H1 (cell line): Measurements from ENCODE around the gene KRT24. TPM values are rescaled to one million over a fixed set of nuclear protein-coding genes. Genes with fewer than 3 reads are reported as not detected.

ENCODE experiments used
- CTCF ChIA-PET: fragments of 300-600 bp; sonication (Branson Sonifier 250); formaldehyde crosslinking; loops from one replicate; lab custom pipeline; 2021; ENCODE audit not compliant: partially characterized antibody; lab: Charles Lee
- POLR2A ChIA-PET: fragments of 300-600 bp; sonication (Branson Sonifier 250); formaldehyde crosslinking; loops from one replicate; lab custom pipeline; 2021; ENCODE audit warnings: inconsistent platforms; ENCODE audit not compliant: partially characterized antibody; lab: Charles Lee
- DNase-seq, 2 experiments: peaks; one replicate each; pipeline versions ENCODE4 v3.0.0 to v3.0.0-alpha.2; 2010 to 2022; ENCODE audit warnings: low spot score in 2 of 2, low read depth in 1 of 2, mixed read lengths in 1 of 2
- FAIRE-seq: peaks from 2 replicates; lab custom pipeline; 2011; peaks lifted over from hg19 to GRCh38; lab: Jason Lieb, UNC
- H2AFZ ChIP-seq: 2 replicates; pipeline ENCODE4 v1.8.1; 2012; ENCODE audit warnings: low read length, inconsistent platforms
- H2AK5ac ChIP-seq: 2 replicates; pipeline ENCODE4 v1.6.1; 2013; ENCODE audit warnings: low read depth, low read length
- H2BK120ac ChIP-seq: replicated peaks from 2 replicates; pipeline ENCODE3; 2013; ENCODE audit warnings: low read depth, low read length, inconsistent platforms
- H2BK12ac ChIP-seq: 2 replicates; pipeline ENCODE4 v1.6.1; 2013; ENCODE audit warnings: low read depth, low read length
- H2BK15ac ChIP-seq: 2 replicates; pipeline ENCODE4 v1.6.1; 2013; ENCODE audit warnings: low read length
- H2BK20ac ChIP-seq: 2 replicates; pipeline ENCODE4 v1.6.1; 2013; ENCODE audit warnings: low read length
- H2BK5ac ChIP-seq: 2 replicates; pipeline ENCODE4 v1.6.1; 2013; ENCODE audit warnings: low read depth, low read length
- H3K14ac ChIP-seq: 2 replicates; pipeline ENCODE4 v1.6.1; 2013; ENCODE audit warnings: inconsistent platforms; ENCODE audit not compliant: insufficient read length
- H3K18ac ChIP-seq: 2 replicates; pipeline ENCODE4 v1.6.1; 2013; ENCODE audit warnings: low read length; ENCODE audit errors: extremely low read depth
- H3K23ac ChIP-seq: 2 replicates; pipeline ENCODE4 v1.6.1; 2013; ENCODE audit warnings: inconsistent platforms; ENCODE audit not compliant: insufficient read length
- H3K23me2 ChIP-seq: 2 replicates; pipeline ENCODE4 v1.6.1; 2013; ENCODE audit warnings: low read depth, low read length
- H3K27ac ChIP-seq: 2 replicates; pipeline ENCODE4 v1.6.1; 2011; ENCODE audit warnings: low read depth, low read length, inconsistent platforms
- H3K27me3 ChIP-seq, 4 experiments: replicated peaks in 1 of 4; 1 replicate in 1 of 4; 2 replicates in 3 of 4; pipeline versions ENCODE4 v1.6.1 to v1.8.1; 2011 to 2013; ENCODE audit warnings: low read length in 3 of 4, mild to moderate bottlenecking in 3 of 4, inconsistent platforms in 2 of 4, mixed read lengths in 2 of 4, moderate library complexity in 1 of 4; ENCODE audit not compliant: control insufficient read depth in 3 of 4, insufficient read depth in 3 of 4; ENCODE audit errors: extremely low read depth in 1 of 4
- H3K36me3 ChIP-seq, 4 experiments: 2 replicates each; pipeline versions ENCODE4 v1.6.1 to v1.8.1; 2011 to 2013; ENCODE audit warnings: mild to moderate bottlenecking in 4 of 4, low read length in 3 of 4, moderate library complexity in 2 of 4, control low read depth in 1 of 4, inconsistent platforms in 1 of 4; ENCODE audit not compliant: insufficient read depth in 4 of 4, control insufficient read depth in 2 of 4
- H3K4ac ChIP-seq: replicated peaks from 2 replicates; pipeline ENCODE3; 2013; ENCODE audit warnings: low read length, low read depth, mixed read lengths, inconsistent platforms; ENCODE audit not compliant: insufficient read length
- H3K4me1 ChIP-seq, 4 experiments: replicated peaks in 1 of 4; 1 replicate in 1 of 4; 2 replicates in 3 of 4; pipeline versions ENCODE4 v1.6.1 to v1.8.1; 2011 to 2013; ENCODE audit warnings: low read length in 3 of 4, inconsistent platforms in 2 of 4, mixed read lengths in 1 of 4; ENCODE audit not compliant: insufficient read depth in 4 of 4, control insufficient read depth in 3 of 4
- H3K4me2 ChIP-seq, 2 experiments: 2 replicates each; pipeline versions ENCODE4 v1.6.1 to v1.8.1; 2011 to 2013; ENCODE audit warnings: low read depth in 2 of 2, low read length in 2 of 2, control low read depth in 1 of 2, inconsistent platforms in 1 of 2, mild to moderate bottlenecking in 1 of 2; ENCODE audit not compliant: insufficient read depth in 1 of 2
- H3K4me3 ChIP-seq, 4 experiments: fragments of 200-600, 300-600 bp in 1 of 4; sonication (generic), shearing (Covaris generic), sonication (Bioruptor Twin) in 1 of 4; 2 replicates each; pipeline versions ENCODE4 v1.5.1 to v1.8.1; 2011 to 2016; ENCODE audit warnings: low read length in 4 of 4, low read depth in 3 of 4, control low read depth in 2 of 4, inconsistent platforms in 2 of 4, mild to moderate bottlenecking in 2 of 4, mixed read lengths in 1 of 4, moderate library complexity in 1 of 4; ENCODE audit not compliant: insufficient read depth in 2 of 4; ENCODE audit errors: extremely low read depth in 1 of 4
- H3K56ac ChIP-seq: replicated peaks from 2 replicates; pipeline ENCODE3; 2013; ENCODE audit warnings: low read depth, mild to moderate bottlenecking, mixed read lengths, low read length, inconsistent platforms; ENCODE audit not compliant: insufficient read length
- H3K79me1 ChIP-seq: 2 replicates; pipeline ENCODE4 v1.6.1; 2013; ENCODE audit warnings: low read depth, low read length, control low read depth
- H3K79me2 ChIP-seq, 2 experiments: 2 replicates each; pipeline versions ENCODE4 v1.6.1 to v1.8.1; 2012 to 2013; ENCODE audit warnings: low read length in 2 of 2, mild to moderate bottlenecking in 2 of 2, inconsistent platforms in 1 of 2; ENCODE audit not compliant: insufficient read depth in 2 of 2, control insufficient read depth in 1 of 2
- H3K9ac ChIP-seq, 4 experiments: replicated peaks in 1 of 4; 1 replicate in 1 of 4; 2 replicates in 3 of 4; pipeline versions ENCODE4 v1.6.1 to v1.8.1; 2011 to 2013; ENCODE audit warnings: low read depth in 3 of 4, low read length in 3 of 4, control low read depth in 2 of 4, mild to moderate bottlenecking in 2 of 4, moderate library complexity in 2 of 4, inconsistent platforms in 1 of 4; ENCODE audit errors: extremely low read depth in 1 of 4
- H3K9me3 ChIP-seq, 2 experiments: 2 replicates each; pipeline versions ENCODE4 v1.6.1 to v1.8.1; 2012 to 2013; ENCODE audit warnings: mild to moderate bottlenecking in 2 of 2, moderate library complexity in 2 of 2, control low read depth in 1 of 2, inconsistent platforms in 1 of 2, low read depth in 1 of 2, low read length in 1 of 2, mixed read lengths in 1 of 2; ENCODE audit not compliant: insufficient read depth in 2 of 2
- H4K20me1 ChIP-seq, 2 experiments: replicated peaks in 1 of 2; 2 replicates each; pipeline versions ENCODE3 to v1.8.1; 2011 to 2013; ENCODE audit warnings: inconsistent platforms in 2 of 2, low read length in 2 of 2, mild to moderate bottlenecking in 1 of 2; ENCODE audit not compliant: insufficient read depth in 2 of 2, control insufficient read depth in 1 of 2
- H4K5ac ChIP-seq: 2 replicates; pipeline ENCODE4 v1.6.1; 2013; ENCODE audit warnings: low read length, low read depth, mixed read lengths, inconsistent platforms; ENCODE audit not compliant: insufficient read length
- H4K8ac ChIP-seq: 2 replicates; pipeline ENCODE4 v1.8.0; 2013; ENCODE audit warnings: mild to moderate bottlenecking, moderate library complexity, low read length, inconsistent platforms; ENCODE audit not compliant: insufficient read depth; ENCODE audit errors: extremely low read depth
- H4K91ac ChIP-seq: replicated peaks from 2 replicates; pipeline ENCODE3; 2013; ENCODE audit warnings: low read length, mixed read lengths, inconsistent platforms; ENCODE audit not compliant: insufficient read length
- BCL11A ChIP-seq, 2 experiments: IDR thresholded peaks; one replicate each; pipeline ENCODE4 v1.6.1; 2011; ENCODE audit warnings: low read depth in 2 of 2, low read length in 2 of 2, mild to moderate bottlenecking in 2 of 2
- CEBPB ChIP-seq: IDR thresholded peaks from 2 replicates; pipeline ENCODE4 v1.6.1; 2012; ENCODE audit warnings: low read depth, low read length
- CHD1 ChIP-seq: IDR thresholded peaks from 2 replicates; pipeline ENCODE4 v1.6.1; 2012; ENCODE audit warnings: low read depth, low read length, improper control_type of control experiment
- CREB1 ChIP-seq: IDR thresholded peaks from 2 replicates; pipeline ENCODE4 v1.6.1; 2012; ENCODE audit warnings: inconsistent platforms
- E2F6 ChIP-seq: IDR thresholded peaks from 2 replicates; pipeline ENCODE4 v1.6.1; 2012; ENCODE audit warnings: inconsistent platforms
- FOSL1 ChIP-seq: IDR thresholded peaks from 2 replicates; pipeline ENCODE4 v1.6.1; 2011; ENCODE audit warnings: mild to moderate bottlenecking, low read depth, low read length, moderate library complexity; ENCODE audit not compliant: insufficient read depth
- KDM1A ChIP-seq: fragments of 200-600, 300-600 bp; sonication (generic); IDR thresholded peaks from 2 replicates; pipeline ENCODE4 v1.7.1; 2016; ENCODE audit warnings: mild to moderate bottlenecking, low read length, borderline replicate concordance
- MAX ChIP-seq: IDR thresholded peaks from 2 replicates; pipeline ENCODE4 v1.6.1; 2012; ENCODE audit warnings: inconsistent platforms
- PHF8 ChIP-seq: fragments of 200-600 bp; sonication (generic); conservative IDR thresholded peaks from 2 replicates; pipeline ENCODE4 v1.7.1; 2012; ENCODE audit warnings: low read depth, mild to moderate bottlenecking, inconsistent platforms, low read length, moderate library complexity
- RBBP5 ChIP-seq: IDR thresholded peaks from 2 replicates; pipeline ENCODE4 v1.7.1; 2012; ENCODE audit warnings: low read depth, mild to moderate bottlenecking, inconsistent platforms, low read length, moderate library complexity, borderline replicate concordance
- RXRA ChIP-seq: IDR thresholded peaks from 2 replicates; pipeline ENCODE4 v1.6.1; 2011; ENCODE audit warnings: low read depth, mild to moderate bottlenecking, low read length, moderate library complexity; ENCODE audit not compliant: insufficient read depth
- SIX5 ChIP-seq: IDR thresholded peaks from 2 replicates; pipeline ENCODE4 v1.6.1; 2011; ENCODE audit warnings: mild to moderate bottlenecking, low read depth, low read length
- SP1 ChIP-seq: IDR thresholded peaks from 2 replicates; pipeline ENCODE4 v1.6.1; 2011; ENCODE audit warnings: low read depth, low read length
- SP4 ChIP-seq: IDR thresholded peaks from 2 replicates; pipeline ENCODE4 v1.6.1; 2012; ENCODE audit warnings: low read length, inconsistent platforms
- TAF7 ChIP-seq: optimal IDR thresholded peaks from 2 replicates; pipeline ENCODE3; 2011; ENCODE audit warnings: low read depth, mild to moderate bottlenecking, inconsistent platforms, low read length, moderate library complexity, borderline replicate concordance
- WGBS, 2 experiments: shearing (Covaris generic) in 1 of 2; methylation state at CpG; one replicate each; pipeline versions ENCODE4 v1.1.6 to v1.1.7; 2013 to 2015; ENCODE audit warnings: low lambda C conversion rate in 2 of 2, mixed read lengths in 2 of 2, inconsistent platforms in 1 of 2, low coverage in 1 of 2, missing lambda C conversion rate in 1 of 2; ENCODE audit not compliant: insufficient replicate concordance in 2 of 2, insufficient coverage in 1 of 2, insufficient read length in 1 of 2; ENCODE audit errors: extremely low coverage in 1 of 2, missing lambda C conversion rate in 1 of 2; 5-methylcytosine and 5-hydroxymethylcytosine counted together
- polyA plus RNA-seq, 7 experiments: library from polyadenylated mRNA; depleted of rRNA in 3 of 7; stranded (reverse) in 5 of 7; unstranded in 2 of 7; fragments of >200 nt in 5 of 7; fragments of 200-250 nt in 2 of 7; gene quantifications; 1 replicate in 5 of 7; 2 replicates in 1 of 7; 4 replicates in 1 of 7; pipeline versions ENCODE4 v1.2.1 to v1.2.3, GENCODE V29; 2011 to 2013; ENCODE audit warnings: missing spikeins in 2 of 7, mixed read lengths in 2 of 7
- total RNA-seq: library from RNA; stranded (reverse); fragmentation: NEBNext Ultra II Directional; extraction: Animal tissue kit (Norgen Biotek cat#: 25700); gene quantifications from 2 replicates; pipeline ENCODE4 v1.2.1, GENCODE V29; 2021

Gene KRT24
- total and polyA plus RNA-seq, 2 of the 8 experiments (the other 6 are each of a cell fraction or from before 2014, with no cell fraction given), result not detected

DNA sequence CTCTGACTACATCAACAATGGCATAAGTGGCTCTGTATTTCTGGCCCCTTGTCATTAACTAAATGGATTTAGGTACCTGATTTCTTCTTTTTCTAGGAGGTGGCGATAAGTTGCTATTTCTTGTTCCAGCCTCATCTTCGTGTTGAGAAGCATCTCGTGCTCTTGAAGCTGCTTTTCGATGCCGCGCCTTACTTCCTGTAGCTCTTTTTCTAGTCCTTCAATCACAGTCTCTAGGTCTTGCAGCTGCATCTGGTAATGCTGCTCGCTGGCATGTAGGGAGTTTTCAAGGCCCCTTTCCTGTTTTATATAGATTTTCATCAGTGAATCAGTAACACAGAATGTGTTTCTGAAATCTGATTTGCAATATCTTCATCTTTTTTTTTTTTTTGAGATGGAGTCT is 43.6 kb downstream of the KRT24 start:
- Histone ChIP-seq H3K9me3 (no peaks in the 10 kb centered on the region), H4K8ac (no peak overlapping the region), H4K20me1 (no peaks in the 10 kb centered on the region), H3K14ac (no peak overlapping the region), H2BK15ac (no peak overlapping the region), H3K4me2 (no peak overlapping the region), H3K56ac (no peak overlapping the region), H3K27ac (no peak overlapping the region), H4K5ac (no peak overlapping the region), H2AFZ (no peak overlapping the region), H3K27me3 (no peaks in the 10 kb centered on the region), H3K79me2 (no peaks in the 10 kb centered on the region), H3K4ac (no peak overlapping the region), H2BK120ac (no peak overlapping the region), H3K4me3 (no peak overlapping the region), H3K4me1 (peaks cover 0 to 2% (median 0%) of the 10 kb centered on the region in 4 experiments; a peak in 2 of 7 replicates), H2AK5ac (no peak overlapping the region), H3K36me3 (no peaks in the 10 kb centered on the region), H3K79me1 (no peaks in the 10 kb centered on the region), H3K23me2 (no peaks in the 10 kb centered on the region), H2BK20ac (no peak overlapping the region), H4K91ac (no peak overlapping the region), H3K9ac (no peak overlapping the region), H3K18ac (no peak overlapping the region), H3K23ac (no peak overlapping the region), H2BK5ac (no peak overlapping the region), H2BK12ac (no peak overlapping the region)
- ChIA-PET CTCF (interaction anchor here (0.5 to 1.7 kb wide), 3 partner anchors 13 to 301 kb away, joined by 3 to 5 read pairs (median 4); no protein-coding TSS in a partner anchor), POLR2A (interaction anchor here (0.6 to 1.6 kb wide), 3 partner anchors 12 to 31 kb away, joined by 3 to 4 read pairs (median 3); no protein-coding TSS in a partner anchor)
- FAIRE-seq (no peak), DNase-seq (no peak)
- TF ChIP-seq CHD1, result no peak
- TF ChIP-seq RXRA, result no peak
- no peak for TF ChIP-seq FOSL1
- TF ChIP-seq CREB1, result no peak
- no peak for TF ChIP-seq PHF8
- TF ChIP-seq E2F6, result no peak
- no peak for TF ChIP-seq RBBP5
- no peak for TF ChIP-seq SP4
- no peak for TF ChIP-seq SP1
- no peak for TF ChIP-seq CEBPB
- no peak for TF ChIP-seq KDM1A
- TF ChIP-seq SIX5, result no peak
- no peak for TF ChIP-seq MAX
- no peak for TF ChIP-seq TAF7
- no peak for TF ChIP-seq BCL11A (IDR thresholded peaks at IDR 0.05; ENCODE audit: low read depth in 2 of 2, low read length in 2 of 2)
- WGBS, 2 experiments, result 93% methylated on average over 7 of the region's 7 CpGs; no CpG with 5 or more reads in 1 of the 2 experiments
